Epithelial cell of prostate (primary cell): ENCODE measurements around the gene GPR18.

Source experiments
- DNase-seq: peaks from one replicate; pipeline ENCODE4 v3.0.0-alpha.2; 2011; ENCODE audit warnings: low read depth, low spot score
- H3K27ac ChIP-seq: fragments of 450-650 bp; 2 replicates; pipeline ENCODE4 v1.5.1; 2017; ENCODE audit warnings: mild to moderate bottlenecking

Gene GPR18

DNA sequence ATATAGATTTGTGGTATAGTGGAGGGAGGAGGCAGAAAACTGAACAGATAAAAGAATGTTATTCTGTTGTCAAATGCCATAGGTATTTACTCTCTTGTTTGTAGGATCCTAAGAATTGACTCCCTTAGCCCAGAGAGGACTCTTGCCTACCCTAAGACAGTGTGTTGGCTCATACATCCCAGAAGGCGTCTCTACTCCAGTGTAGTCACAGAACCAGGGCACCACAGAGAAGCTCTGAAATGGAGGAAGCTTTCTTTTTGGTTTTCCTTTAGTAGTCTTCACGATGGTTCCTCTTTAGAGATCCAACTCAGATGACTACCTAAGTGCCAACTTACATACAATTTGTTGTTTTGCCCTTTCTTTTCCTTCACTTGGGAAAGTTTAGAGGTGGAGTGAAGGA lies 35.0 kb upstream of the GPR18 start:
- DNase-seq, result no peak

GRCh38 chr13:99290894-99291293 lies 32.7 kb upstream of the GPR18 start:
- peak overlapping the region; percentile 45 for H3K27ac ChIP-seq
- no peak for DNase-seq

More for the DNA sequence above, 35.0 kb upstream of the GPR18 start:
- no peak overlapping the region for H3K27ac ChIP-seq

DNA sequence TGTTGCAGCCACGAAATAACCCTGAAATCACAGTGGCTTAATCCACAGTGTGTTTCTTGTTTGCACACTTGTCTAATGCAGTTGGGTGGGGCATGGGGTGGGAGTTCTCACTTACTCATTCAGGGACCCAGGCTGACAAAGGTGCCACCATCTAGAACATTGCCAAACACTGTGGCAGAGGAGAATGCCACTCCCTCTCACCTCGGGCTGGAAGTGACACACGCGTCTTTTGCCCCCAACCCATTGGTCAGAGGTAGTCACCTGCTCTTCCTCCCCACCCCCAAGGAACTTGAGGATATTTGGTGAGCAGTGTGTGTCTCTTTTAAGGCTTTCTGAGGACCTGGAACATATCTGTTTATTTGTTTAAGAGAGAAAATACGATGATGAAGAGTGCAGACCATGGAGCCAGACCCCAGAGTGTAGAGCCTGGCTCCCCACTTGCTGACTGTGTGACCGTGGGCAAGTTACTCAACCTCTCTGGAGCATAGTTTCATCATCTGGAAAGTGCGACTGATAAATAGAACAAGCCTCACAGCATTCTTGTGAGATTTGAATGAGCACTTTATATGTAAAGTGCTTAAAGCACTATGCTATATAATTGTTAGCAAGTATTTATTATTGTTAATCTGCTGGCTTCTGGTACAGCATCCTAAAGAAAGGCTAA lies 31.6 kb upstream of the GPR18 start:
- peak; percentile 6 for DNase-seq
- H3K27ac ChIP-seq, result peak overlapping the region; percentile 45

- DNase-seq, result no peak
- peak overlapping the region; percentile 45 for H3K27ac ChIP-seq
These were observed 31.1 kb upstream of the GPR18 start for GRCh38 chr13:99289271-99289670.

GRCh38 chr13:99288089-99288488 lies 29.9 kb upstream of the GPR18 start:
- H3K27ac ChIP-seq, result no peak overlapping the region
- no peak for DNase-seq

DNA sequence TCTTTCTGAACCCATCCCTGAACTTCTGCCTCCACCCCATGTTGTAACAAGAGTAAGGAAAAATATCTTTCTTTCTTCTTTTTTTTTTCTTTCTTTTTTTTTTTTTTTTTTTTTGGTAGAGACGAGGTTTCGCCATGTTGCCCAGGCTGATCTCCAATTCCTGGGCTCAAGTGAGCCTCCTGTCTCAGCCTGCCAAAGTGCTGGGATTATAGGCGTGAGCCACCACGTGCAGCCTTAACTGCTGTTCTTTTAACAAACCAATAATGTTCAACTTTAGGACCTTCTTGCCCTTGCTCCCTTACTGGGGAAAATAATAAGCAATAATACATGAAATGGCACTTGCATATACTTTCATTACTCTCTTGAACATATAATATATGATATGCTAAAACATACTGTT lies 29.4 kb upstream of the GPR18 start:
- DNase-seq, result no peak
- no peak overlapping the region for H3K27ac ChIP-seq

DNA sequence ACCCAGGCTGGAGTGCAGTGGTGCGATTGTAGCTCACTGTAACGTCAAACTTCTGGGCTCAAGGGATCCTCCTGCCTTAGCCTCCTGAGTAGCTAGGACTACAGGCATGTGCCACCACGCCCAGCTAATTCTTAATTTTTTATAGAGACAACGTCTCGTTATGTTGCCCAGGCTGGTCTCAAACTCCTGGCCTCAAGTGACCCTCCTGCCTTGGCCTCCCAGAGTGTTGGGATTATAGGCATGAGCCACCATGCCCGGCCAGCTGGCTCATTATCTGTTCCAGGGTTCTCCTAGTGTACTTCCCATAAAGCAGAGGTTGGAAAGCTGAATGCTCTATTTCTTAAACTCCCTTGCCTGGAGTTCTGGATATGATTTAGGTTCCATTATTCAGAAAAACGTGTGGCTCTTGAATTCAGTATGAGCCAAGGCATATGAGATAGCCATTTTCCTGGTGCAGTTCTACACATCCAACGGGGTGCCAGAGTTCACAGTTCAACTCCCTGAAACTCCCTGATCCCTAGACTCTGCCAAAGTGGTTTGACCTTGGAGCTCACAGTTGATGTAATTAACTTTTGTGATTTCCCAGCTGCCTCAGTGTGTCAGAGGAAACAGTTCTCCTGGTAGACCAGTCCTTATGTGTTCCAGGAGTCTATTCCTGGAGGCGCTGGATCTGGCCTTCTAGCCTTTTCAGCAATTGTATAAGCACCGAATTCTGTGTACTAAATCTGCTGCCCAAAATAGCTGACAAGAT lies 27.4 kb upstream of the GPR18 start:
- no peak for DNase-seq
- H3K27ac ChIP-seq, result no peak overlapping the region

GRCh38 chr13:99282264-99283231 lies 24.4 kb upstream of the GPR18 start:
- no peak overlapping the region for H3K27ac ChIP-seq
- no peak for DNase-seq

DNA sequence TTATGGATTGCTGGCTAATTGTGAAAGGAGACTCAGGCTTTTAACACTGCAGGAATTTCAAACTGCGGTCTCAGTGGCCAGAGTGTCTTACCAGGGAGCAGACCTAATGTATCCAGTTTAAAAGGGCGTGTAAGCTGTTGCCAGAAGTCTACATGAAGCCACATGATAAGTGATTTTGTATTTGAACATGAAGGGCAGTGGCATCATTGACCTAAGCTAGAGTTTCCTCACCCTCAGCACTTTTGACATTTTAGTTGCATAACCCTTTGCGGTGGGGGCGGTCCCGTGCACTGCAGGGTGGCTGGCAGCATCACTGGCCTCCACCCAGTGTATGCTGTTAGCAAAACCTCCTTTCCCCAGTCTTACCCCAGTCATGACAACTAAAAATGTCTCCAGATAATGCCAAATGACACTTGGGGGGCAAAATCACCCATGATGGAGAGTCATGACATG lies 23.7 kb upstream of the GPR18 start:
- H3K27ac ChIP-seq, result no peak overlapping the region
- no peak for DNase-seq

GRCh38 chr13:99280166-99280565 lies 22.0 kb upstream of the GPR18 start:
- no peak overlapping the region for H3K27ac ChIP-seq
- DNase-seq, result peak; percentile 12

GRCh38 chr13:99279637-99280036 lies 21.5 kb upstream of the GPR18 start:
- DNase-seq, result no peak
- no peak overlapping the region for H3K27ac ChIP-seq

DNA sequence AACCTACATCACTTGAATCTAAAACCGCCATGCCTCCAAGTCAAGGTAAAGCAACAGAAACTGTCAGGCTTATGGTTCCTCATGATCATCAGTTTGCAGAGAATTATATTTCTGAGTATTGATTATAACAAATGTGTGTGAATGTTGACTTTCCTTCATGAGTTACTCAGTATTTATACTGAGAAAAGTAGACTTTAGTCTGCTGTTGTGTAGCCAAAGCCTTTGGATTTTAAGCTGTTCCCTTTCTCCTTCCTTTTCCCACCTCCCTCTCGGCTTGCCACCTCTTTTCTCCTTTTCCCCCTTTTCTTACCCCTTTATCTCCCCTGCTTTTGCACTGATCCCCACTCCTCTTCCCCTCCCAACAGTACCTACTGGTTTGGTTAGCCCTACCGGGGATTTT lies 20.7 kb upstream of the GPR18 start:
- no peak overlapping the region for H3K27ac ChIP-seq

GRCh38 chr13:99278200-99278599 lies 20.0 kb upstream of the GPR18 start:
- H3K27ac ChIP-seq, result no peak overlapping the region
- DNase-seq, result no peak

More for the DNA sequence above, 20.7 kb upstream of the GPR18 start:
- no peak for DNase-seq

GRCh38 chr13:99277629-99278028 lies 19.4 kb upstream of the GPR18 start:
- H3K27ac ChIP-seq, result no peak overlapping the region
- no peak for DNase-seq

DNA sequence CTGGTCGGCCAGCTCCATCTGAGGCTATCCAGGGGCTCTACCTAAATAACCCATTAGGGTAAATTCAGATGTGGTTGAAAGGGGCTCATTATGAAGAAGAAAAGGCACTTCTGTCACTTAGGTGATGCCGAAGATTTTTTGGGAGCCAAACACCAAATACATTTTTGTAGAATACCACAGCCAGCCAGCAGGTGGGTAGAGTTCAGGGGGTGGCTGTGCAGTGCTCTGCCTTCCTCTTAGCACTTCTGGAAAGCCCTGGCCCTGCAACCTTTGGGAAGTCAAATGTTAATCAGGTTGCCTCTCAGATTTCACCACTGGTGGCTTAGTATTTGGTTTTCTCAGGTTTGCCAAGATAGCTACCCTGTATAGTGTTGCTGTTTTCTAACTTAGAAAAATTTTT lies 18.5 kb upstream of the GPR18 start:
- DNase-seq, result no peak
- no peak overlapping the region for H3K27ac ChIP-seq

- peak; percentile 14 for DNase-seq
- H3K27ac ChIP-seq, result no peak overlapping the region
These were observed 16.9 kb upstream of the GPR18 start for GRCh38 chr13:99275093-99275469.

- no peak for DNase-seq
- H3K27ac ChIP-seq, result no peak overlapping the region
These were observed 14.9 kb upstream of the GPR18 start for GRCh38 chr13:99273128-99273527.

DNA sequence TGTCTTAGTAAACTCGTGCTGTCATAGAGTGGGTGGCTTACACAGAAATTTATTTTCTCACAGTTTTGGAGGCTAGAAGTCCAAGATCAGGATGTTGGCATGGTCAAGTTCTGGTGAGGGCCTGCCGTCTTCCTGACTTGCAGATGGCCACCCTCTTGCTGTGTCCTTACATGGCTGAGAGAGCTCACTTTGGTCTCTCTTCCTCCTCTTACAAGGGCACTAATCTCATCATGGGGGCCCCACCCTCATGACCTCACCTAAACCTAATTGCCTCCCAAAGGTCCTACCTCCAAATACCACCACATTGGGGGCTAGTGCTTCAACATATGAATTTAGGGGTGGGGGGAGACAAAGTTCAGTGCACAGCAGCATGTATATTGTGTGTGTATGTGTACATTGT lies 14.3 kb upstream of the GPR18 start:
- no peak overlapping the region for H3K27ac ChIP-seq
- no peak for DNase-seq

- no peak for DNase-seq
- H3K27ac ChIP-seq, result no peak overlapping the region
These were observed 13.1 kb upstream of the GPR18 start for GRCh38 chr13:99271249-99271648.

GRCh38 chr13:99270518-99270917 lies 12.3 kb upstream of the GPR18 start:
- H3K27ac ChIP-seq, result no peak overlapping the region
- no peak for DNase-seq
